ENCODE data around the gene DHX58.

- TF ChIP-seq, protein P1, sequence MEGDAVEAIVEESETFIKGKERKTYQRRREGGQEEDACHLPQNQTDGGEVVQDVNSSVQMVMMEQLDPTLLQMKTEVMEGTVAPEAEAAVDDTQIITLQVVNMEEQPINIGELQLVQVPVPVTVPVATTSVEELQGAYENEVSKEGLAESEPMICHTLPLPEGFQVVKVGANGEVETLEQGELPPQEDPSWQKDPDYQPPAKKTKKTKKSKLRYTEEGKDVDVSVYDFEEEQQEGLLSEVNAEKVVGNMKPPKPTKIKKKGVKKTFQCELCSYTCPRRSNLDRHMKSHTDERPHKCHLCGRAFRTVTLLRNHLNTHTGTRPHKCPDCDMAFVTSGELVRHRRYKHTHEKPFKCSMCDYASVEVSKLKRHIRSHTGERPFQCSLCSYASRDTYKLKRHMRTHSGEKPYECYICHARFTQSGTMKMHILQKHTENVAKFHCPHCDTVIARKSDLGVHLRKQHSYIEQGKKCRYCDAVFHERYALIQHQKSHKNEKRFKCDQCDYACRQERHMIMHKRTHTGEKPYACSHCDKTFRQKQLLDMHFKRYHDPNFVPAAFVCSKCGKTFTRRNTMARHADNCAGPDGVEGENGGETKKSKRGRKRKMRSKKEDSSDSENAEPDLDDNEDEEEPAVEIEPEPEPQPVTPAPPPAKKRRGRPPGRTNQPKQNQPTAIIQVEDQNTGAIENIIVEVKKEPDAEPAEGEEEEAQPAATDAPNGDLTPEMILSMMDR (IDR thresholded peaks at IDR 0.05; ENCODE audit: low read depth, low read length, missing input control) = no peak
- no peak for TF ChIP-seq TAF1 (conservative IDR thresholded peaks at IDR 0.05)
- TF ChIP-seq RXRA (IDR thresholded peaks at IDR 0.05) = no peak
- TF ChIP-seq RAD21 (IDR thresholded peaks at IDR 0.05) = no peak
- TF ChIP-seq JUND (IDR thresholded peaks at IDR 0.05) = no peak
- TF ChIP-seq YY1 (IDR thresholded peaks at IDR 0.05) = no peak
- TF ChIP-seq EGR1 (IDR thresholded peaks at IDR 0.05; ENCODE audit: low read depth in 2 of 2) = no peak
- TF ChIP-seq GABPA (IDR thresholded peaks at IDR 0.05 in 1 of 2, conservative IDR thresholded peaks at IDR 0.05 in 1 of 2) = no peak
- no peak for TF ChIP-seq SP1 (IDR thresholded peaks at IDR 0.05)
Observed at GRCh38 chr17:42107124-42107523, 5.4 kb downstream of the DHX58 start.
